ENCODE measurements around the gene DCDC2B.

DCDC2B gene

GRCh38 chr1:32263744-32264143 is 54.9 kb downstream of the DCDC2B start:
- no peak for DNase-seq
